HG03025 (cell line): ENCODE data around the gene ELFN1.
"Not testable (repeated sequence)": the region's sequence is repeated elsewhere in the genome, so short reads cannot be mapped to it uniquely, and the experiment has no call there.

Experiments used
- ATAC-seq: cut with Tn5 transposase; IDR thresholded peaks from one replicate; pipeline ENCODE4 v1.9.1; 2021; ENCODE audit warnings: mild to moderate bottlenecking, moderate library complexity; ENCODE audit not compliant: unreplicated experiment, low FRiP score

The ELFN1 gene

GRCh38 chr7:1749864-1750466 lies 79.9 kb downstream of the ELFN1 start:
- ATAC-seq: no peak

GRCh38 chr7:1750541-1751021 lies 80.5 kb downstream of the ELFN1 start:
- no peak for ATAC-seq

DNA sequence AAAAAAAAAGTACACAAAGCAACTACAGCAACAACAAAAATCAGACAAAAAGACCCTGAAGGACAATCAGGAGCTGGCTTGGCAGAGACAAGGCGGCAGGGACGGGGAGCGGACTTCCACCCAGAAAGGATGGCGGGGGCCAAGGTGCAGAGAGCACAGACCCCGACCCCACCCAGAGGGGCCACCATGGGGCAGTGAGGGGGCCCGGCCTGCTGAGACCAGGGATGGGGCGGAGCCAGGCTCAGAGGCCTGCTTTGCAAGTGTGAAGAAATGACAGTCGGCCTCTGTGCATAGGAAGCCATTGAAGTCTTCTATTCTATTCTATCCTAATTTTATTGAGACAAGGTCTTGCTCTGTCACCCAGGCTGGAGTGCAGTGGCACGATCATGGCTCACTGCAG lies 82.0 kb downstream of the ELFN1 start:
- no peak for ATAC-seq

DNA sequence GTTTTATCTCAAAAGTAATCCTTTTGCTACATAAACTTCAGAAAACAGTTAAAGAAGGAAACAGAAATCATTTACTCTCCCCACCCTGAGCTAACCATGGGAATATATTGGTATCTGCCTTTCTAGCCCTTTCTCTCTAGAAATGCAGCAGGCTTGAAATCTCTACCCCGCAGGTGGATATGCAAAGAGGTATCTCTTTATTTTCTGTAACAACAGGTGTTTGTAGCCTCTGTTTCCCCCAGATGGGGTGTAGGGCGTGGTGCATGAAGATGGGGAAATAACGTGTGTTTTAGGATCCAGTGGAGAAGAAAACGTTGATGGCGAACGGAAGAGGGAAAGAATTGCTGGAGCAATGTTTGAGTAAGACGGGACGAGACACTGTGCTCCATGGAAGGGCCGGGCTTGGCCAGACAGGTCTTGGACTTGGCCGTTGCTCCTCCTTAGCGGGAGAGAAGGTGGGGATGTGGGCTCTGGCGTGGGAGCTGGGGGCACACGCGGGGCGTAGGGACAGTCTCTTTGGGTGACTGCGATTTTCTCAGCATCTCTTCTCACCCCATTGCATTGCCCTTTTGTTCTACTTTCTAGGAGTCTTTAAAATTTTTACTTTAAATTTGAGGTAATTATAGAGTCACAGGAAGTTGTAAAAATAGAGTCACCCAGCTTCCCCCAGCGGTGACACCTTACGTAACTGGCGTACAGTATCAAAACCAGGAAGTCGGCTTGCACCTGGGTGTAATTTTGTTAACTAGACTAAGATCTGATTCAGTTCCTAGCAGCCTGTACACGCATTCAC lies 82.9 kb downstream of the ELFN1 start:
- no peak for ATAC-seq

- ATAC-seq: no peak
These were observed 83.4 kb downstream of the ELFN1 start for GRCh38 chr7:1753564-1753867.

DNA sequence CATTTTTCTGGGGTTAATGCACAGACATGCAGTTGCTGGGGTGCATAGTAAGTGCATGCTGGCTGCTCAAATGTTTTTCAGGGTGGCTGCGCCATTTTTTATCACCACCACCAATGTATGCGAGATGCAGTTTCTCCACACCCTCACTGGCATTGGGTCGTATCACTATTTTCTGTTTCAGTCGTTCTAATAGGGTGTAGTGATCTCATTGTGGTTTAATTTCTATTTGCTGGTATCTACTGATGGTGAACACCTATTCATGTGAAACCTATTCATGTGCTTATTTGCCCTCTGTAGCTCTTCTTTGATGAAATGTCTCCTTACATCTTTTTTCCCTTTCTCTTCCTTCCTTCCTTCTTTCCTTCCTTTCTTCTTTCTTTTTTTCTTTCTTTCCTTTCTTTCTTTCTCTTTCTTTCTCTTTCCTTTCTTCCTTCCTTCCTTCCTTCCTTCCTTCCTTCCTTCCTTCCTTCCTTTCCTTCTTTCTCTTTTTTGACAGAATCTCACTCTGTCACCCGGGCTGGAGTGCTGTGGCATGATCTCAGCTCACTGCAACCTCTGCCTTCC lies 84.3 kb downstream of the ELFN1 start:
- no peak for ATAC-seq

- ATAC-seq: no peak
These were observed 85.9 kb downstream of the ELFN1 start for GRCh38 chr7:1755783-1756625.

GRCh38 chr7:1757601-1758000 lies 87.5 kb downstream of the ELFN1 start:
- ATAC-seq: no peak

- ATAC-seq: no peak
These were observed 88.2 kb downstream of the ELFN1 start for GRCh38 chr7:1758028-1758858.

GRCh38 chr7:1758859-1759521 lies 88.9 kb downstream of the ELFN1 start:
- no peak for ATAC-seq

- no peak for ATAC-seq
These were observed 91.0 kb downstream of the ELFN1 start for GRCh38 chr7:1761097-1761496.

GRCh38 chr7:1761774-1762173 lies 91.7 kb downstream of the ELFN1 start:
- no peak for ATAC-seq

- ATAC-seq: no peak
These were observed 92.3 kb downstream of the ELFN1 start for GRCh38 chr7:1762238-1762945.

- ATAC-seq: no peak
These were observed 93.0 kb downstream of the ELFN1 start for GRCh38 chr7:1763033-1763432.

- not testable (repeated sequence) for ATAC-seq
These were observed 93.8 kb downstream of the ELFN1 start for GRCh38 chr7:1763911-1764310.

- no peak for ATAC-seq
These were observed 95.3 kb downstream of the ELFN1 start for GRCh38 chr7:1765336-1765735.

DNA sequence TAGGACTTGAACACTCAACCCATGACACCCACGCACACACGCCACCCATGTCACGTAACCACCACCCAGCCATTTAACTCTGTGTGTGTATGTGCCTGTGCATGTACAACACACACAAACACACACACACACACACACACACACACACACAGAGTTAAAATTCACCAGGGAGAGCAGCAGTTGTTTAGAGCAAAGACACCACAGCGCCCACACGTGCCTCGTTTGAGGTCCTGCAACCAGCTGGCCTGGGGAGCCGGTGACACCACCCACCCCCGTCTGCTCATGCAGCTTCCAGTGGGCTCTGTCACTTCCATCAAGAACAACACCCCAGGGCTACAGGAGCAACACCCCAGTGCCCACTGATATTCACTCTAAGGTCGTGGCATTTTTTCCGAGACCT lies 97.4 kb downstream of the ELFN1 start:
- ATAC-seq: no peak

- ATAC-seq: no peak
These were observed 98.8 kb downstream of the ELFN1 start for GRCh38 chr7:1768832-1769231.
